OCI-M1 (cell line): Measurements from ENCODE around the gene SMAD4.
"Not testable (repeated sequence)": the region's sequence is repeated elsewhere in the genome, so short reads cannot be mapped to it uniquely, and the experiment has no call there.

Source experiments
- DNase-seq: peaks from one replicate; lab custom pipeline; 2025; lab: John Stamatoyannopoulos, UW

The SMAD4 gene

DNA sequence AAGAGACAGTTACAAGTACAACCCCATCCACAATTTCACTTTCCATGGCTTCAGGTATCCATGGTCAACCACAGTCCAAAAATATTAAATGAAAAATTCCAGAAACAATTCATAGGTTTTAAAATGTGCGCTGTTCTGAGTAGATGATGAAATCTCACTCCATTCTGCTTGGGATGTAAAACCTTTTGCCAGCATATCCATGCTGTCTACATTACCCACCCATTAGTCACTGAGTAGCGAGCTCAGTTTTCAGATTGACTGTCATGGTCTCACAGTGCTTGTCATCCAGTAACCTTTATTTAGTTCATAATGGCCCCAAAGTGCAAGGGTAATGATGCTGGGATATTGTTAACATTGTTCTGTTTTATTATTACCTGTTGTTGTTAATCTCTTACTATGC is 40.5 kb downstream of the SMAD4 start:
- DNase-seq: no peak

DNA sequence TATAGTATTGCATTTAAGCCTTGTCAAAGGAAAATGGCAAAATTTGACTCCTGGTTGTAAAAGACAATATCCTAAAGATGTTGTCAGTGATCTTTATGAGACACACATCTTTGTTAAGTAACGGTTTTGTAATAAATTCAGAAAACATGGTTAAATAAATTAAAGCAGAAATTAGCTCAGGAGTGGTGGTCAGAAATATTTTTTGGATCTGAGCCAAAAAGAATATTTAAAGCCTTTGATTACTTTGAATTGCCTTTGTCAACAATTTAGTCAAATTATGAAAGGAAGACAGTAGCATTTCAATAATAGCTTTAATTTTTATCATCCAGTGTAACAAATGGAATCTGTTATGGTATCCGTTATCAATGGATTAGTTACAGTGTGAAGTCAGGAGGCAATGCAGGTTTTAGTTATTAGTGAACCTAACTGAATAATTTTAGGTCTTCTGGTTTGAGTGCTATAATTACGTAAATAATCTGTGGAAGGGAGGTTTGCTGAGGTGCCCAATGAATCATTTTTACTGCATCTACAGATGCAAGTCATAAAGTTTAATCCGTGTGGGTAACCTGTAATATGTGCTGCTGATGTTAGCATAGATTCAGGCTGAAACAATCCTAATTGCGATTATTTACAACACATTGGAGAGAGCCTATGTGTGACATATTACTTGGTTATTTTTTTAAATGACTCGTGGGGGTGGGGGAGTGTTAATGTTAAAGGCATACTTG is 42.7 kb downstream of the SMAD4 start:
- no peak for DNase-seq

DNA sequence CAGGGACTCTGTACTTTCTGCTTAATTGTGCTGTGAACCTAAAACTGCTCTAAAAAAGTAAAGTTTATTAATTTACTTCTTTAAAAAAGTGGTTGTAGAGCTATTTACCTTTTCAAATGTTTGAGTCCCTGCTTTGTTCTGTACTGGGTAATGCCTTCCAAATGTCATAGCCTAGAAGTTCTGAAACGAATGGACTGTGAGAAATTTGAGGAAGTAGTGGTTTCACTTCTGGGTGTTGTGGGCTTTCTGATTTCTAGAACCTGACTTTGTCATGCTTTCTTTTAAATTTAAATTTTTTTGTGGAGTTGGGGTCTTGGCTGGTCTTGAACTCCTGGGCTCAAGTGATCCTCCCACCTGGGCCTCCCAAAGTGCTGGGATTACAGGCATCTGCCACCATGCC is 44.6 kb downstream of the SMAD4 start:
- peak; percentile 68 for DNase-seq

DNA sequence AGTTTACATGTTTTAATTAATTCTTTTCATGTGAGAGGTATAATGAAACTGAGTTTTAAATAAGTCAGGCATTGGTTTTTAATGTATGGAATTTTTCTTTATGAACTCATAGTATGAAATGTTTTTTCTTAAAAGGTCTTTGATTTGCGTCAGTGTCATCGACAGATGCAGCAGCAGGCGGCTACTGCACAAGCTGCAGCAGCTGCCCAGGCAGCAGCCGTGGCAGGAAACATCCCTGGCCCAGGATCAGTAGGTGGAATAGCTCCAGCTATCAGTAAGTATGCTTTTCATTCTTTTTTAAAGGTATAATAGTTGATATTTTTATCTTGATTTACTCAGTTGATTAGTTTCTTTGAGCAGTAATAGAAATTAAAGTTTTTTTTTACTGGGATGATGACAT is 46.5 kb downstream of the SMAD4 start:
- no peak for DNase-seq

DNA sequence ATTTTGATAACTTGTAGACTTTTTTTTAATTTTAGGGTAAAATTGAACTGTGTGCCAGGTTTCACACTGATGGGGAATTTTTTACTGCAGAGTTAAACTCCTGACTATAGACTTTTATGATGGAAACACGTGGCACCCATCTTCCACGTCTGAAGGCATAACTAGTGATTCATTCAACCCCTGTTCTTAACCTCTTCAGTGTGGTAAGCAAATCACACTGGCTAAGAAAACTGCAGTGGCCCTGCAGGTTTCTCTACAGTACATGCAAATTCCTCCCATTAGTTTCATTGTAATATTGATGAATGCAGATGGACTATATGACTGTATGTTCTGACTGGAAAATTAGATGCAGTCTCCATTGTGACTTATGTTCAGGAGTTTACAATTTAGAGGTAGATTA is 47.2 kb downstream of the SMAD4 start:
- no peak for DNase-seq

DNA sequence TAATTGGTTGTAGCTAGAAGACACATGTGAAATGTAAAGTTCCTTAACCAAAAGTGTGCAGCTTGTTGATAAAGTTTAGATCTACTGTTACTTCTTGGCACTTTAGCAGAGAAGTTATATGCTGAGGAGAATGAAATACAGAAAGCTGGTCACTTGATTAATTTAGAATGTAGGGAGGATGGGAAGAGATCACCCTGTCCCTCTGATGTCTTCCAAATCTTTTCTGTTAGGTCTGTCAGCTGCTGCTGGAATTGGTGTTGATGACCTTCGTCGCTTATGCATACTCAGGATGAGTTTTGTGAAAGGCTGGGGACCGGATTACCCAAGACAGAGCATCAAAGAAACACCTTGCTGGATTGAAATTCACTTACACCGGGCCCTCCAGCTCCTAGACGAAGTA is 48.0 kb downstream of the SMAD4 start:
- DNase-seq: no peak

DNA sequence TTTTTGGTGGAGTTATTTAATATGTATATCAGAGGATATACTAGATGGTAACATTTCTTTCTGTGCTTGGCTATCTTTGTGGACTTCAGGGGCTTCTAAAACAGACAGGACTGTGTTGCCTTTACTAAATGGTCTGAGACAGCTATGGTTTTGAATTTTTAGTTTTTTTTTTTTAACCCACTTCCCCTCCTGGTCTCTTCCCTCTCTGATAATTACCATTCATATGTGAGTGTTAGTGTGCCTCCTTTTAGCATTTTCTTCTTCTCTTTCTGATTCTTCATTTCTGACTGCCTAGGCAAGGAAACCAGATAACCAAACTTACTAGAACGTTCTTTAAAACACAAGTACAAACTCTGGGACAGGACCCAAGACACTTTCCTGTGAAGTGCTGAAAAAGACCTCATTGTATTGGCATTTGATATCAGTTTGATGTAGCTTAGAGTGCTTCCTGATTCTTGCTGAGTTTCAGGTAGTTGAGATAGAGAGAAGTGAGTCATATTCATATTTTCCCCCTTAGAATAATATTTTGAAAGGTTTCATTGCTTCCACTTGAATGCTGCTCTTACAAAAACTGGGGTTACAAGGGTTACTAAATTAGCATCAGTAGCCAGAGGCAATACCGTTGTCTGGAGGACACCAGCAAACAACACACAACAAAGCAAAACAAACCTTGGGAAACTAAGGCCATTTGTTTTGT is 52.7 kb downstream of the SMAD4 start:
- no peak for DNase-seq

DNA sequence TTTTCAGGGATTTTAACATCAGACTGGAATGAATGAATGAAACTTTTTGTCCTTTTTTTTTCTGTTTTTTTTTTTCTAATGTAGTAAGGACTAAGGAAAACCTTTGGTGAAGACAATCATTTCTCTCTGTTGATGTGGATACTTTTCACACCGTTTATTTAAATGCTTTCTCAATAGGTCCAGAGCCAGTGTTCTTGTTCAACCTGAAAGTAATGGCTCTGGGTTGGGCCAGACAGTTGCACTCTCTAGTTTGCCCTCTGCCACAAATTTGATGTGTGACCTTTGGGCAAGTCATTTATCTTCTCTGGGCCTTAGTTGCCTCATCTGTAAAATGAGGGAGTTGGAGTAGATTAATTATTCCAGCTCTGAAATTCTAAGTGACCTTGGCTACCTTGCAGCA is 53.4 kb downstream of the SMAD4 start:
- no peak for DNase-seq

DNA sequence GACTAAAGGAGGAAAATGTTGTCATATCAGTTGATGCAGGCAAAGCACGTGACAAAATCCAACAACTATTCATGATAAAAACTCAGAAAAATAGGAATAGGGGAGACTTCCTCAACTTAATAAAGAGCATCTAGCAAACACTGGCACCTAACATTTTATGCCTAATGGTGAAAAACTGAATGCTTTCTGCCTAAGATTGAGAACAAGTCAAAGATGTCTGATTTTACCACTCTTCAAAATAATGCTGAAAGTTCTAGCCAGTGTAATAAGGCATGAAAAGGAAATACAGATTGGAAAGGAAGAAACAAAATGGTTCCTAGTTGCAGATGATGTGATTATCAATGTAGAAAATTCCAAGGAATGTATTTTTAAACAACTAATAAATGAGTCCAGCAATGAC is 58.4 kb downstream of the SMAD4 start:
- DNase-seq: peak; percentile 10

DNA sequence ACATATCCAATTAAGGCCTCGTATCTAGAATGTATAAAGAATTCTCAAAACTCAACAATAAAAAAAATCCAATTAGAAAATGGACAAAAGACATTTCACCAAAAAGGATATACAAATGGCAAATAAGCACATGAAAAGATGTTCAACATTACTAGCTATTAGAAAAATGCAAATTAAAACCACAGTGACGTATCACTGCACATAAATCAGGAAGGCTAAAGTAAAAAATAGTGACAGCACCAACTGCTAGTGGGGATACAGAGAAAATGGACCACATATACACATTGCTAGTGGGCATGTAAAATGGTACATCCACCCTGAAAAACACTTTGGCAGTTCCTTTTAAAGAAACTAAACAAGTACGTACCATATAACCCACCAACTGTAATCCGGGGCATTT is 59.7 kb downstream of the SMAD4 start:
- DNase-seq: no peak

DNA sequence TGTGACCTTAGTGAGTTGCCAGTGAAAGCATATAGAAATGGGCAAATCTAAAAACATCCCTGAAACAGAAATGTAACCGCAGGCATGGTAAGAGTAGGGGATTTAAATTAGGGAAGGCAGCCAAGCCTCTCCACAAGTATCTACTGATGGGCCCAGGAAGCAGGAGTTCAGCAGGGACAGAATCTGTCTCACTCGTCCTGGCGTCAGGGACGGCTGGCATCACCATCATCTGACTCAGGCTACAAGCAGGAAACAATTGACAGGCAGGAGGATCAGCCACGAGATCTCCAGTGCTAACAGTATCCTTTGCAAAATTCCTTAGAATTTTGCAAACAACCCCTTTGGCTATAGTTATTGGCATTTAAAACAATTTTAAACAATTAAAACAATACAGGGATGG is 61.3 kb downstream of the SMAD4 start:
- DNase-seq: no peak

DNA sequence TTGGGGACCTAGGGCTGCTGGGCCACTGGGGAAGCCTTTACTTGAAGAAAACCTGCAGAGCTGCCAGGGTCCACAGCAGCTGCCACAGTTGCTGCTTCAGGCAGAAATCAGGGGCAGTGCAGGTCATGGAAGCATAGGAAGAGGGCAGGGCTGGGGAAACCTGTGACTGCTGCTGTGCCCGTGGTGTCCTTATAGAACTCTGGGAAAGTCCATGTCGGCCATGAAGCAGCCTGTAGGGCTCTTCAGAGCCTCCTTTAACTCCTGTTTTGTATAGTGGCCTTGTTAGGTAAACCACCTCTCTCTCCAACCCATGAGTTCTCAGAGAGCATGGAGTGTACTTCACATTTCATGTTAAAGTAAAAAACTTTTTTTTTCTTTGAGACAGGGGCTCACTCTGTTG is 62.1 kb downstream of the SMAD4 start:
- no peak for DNase-seq

DNA sequence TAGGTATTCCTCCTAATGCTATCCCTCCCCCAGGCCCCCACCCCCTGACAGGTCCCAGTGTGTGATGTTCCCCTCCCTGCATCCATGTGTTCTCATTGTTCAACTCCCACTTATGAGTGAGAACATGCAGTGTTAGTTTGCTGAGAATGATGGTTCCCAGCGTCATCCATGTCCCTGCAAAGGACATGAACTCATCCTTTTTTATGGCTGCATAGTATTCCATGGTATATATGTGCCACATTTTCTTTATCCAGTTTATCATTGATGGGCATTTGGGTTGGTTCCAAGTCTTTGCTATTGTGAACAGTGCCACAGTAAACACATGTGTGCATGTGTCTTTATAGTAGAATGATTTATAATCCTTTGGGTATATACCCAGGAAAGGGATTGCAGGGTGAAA is 63.0 kb downstream of the SMAD4 start:
- DNase-seq: not testable (repeated sequence)

DNA sequence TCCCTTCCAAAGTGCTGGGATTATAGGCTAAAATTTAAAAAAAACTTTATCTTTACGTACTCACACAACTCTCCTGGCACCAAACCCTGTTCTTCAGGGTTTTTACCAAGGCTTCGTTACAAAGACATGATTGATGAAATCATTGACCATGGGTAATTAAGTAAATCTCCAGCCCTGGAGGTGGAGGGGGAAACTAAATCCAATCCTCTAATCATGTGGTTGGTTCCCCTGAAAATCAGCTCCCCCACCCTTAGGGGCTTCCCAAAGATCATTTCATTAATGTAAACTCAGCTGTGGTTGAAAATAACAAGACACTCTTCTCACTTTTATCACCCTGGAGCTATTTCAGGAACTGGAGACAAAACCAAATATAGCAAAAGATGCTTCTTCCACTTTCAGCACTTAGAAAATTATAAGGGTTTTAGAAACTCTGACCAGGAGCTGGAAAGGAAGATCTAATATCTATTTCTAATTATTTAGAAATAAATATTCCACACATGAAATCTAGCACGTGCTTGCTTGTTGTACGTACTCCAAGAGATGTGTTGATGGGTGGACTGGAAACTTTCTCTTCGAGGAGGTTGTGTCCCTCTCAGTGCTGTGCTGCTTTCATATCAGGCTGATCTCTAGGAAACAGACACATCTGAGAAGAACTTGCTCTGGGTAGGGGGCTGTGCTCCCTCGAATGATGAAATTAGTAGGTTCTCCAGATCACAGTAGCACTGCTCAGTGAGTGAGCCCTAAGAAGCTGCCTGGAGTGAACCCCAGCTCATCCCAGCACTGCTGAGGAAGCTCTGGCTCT is 67.2 kb downstream of the SMAD4 start:
- DNase-seq: no peak

DNA sequence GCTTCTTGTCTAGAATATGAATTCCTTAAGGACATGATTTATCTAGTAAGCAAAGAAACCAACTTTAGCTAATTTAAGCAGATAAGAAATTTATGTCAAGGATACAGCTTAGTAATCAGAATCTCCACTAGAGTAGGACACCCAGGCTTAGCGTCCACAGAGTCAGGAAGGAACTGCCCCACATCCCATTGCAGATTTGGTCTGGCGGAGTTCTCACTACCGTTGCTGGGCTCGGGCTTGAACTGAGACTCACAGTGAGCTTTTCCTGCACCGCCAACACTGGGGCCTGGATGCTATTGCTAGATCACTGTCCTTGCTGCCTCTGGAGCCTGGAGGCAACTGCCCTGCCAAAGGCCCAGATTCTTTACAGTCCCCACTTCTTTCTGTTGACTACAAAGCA is 68.1 kb downstream of the SMAD4 start:
- DNase-seq: no peak

DNA sequence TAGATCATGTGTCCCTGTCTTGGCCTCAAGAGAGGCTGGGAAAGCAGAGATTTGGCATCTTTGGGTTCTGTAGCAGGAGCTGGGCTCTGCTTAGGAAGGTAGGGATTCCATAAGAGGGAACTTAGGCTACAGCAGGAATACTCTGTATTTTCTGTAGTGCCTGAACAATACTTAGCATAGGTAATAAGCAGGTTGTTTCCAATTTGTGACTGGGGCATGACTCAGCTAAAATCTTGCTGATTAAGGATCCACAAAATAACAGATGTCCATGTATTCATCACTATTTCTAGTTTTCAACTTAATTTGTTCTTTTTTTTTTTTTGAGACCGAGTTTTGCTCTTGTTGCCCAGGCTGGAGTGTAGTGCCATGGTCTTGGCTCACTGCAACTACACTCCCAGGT is 68.5 kb downstream of the SMAD4 start:
- DNase-seq: no peak

DNA sequence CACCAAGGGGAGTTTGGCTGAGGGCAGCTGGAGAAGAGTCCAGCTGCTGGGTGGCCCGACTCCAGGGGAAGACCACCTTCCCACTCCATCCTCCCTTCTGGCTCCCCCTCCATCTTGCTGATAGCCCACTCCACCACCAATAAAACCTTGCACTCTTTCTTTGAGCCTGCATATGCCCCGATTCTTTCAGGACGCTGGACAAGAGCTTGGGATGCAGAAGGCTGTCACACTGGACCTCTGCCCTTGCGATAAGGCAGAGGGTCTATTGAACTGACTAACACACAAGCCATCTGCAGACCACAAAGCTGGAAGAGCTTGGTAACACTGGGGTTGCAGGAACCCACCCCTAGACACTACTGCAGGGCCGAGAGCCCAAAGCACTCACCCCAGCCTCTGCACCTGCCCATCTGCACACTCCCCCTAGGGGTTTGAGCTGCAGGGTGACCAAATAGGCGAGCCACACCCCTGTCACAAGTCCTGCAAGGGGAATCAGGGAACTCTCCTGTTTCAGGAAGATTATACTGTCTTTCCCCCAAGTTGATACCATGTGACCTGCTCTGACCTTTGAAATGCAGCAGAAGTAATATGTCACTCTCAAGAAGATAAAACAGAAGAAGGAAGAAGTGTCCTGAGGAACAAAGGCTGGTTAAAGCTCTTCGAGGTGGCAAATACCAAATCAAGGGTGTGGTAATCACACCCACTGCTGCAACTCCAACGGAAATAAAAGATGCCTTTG is 70.5 kb downstream of the SMAD4 start:
- DNase-seq: peak; percentile 74

DNA sequence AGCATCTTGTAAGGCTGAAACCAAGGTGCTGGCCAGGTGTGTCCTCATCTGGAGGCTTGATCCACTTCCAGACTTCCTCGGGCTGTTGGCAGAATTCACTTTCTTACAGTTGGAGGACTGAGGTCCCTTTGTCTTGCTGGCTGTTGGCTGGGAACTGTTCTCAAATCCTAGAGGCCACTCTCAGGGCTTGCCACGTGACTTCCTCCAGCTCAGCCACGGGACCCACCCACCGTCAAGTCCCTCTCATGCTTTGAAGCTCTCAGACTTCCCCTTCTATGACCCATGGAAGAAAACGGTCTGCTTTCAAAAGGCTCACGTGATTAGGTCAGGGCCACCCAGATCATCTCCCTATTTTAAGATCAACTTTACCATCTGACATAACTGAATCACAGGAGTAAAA is 77.1 kb downstream of the SMAD4 start:
- peak; percentile 36 for DNase-seq

DNA sequence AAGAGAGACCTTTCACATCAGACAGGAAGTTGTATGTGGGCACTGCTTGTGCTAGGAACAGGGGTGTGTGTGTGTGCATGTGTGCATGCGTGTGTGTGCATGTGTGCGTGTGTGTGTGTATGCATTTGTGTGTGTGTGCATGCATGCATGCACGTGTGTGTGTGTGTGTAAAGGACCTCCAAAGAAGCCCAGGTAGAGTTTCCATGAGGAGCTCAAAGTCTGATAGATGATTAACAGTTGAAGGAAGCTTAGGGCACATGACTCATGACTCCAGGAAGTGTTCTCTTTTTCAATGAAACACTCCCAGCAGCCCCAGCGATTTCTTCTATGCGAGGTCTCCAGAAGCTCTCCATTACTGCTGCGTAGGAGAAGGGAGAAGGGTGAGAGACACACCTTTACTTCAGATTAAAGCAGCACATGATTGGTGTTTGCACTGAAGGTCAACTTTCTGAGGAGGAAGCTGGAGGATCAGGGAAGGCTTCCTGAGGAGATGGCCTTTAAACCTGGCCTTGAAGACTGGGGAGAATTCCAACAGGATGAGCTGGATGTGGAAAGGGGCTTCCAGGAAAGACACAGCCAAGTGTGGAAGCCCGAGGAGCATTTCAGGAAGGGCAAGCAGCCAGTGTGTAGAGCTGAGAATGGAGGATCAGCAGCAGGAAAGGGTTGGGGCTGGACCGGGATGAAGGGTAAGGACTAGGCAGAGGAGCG is 77.7 kb downstream of the SMAD4 start:
- no peak for DNase-seq

DNA sequence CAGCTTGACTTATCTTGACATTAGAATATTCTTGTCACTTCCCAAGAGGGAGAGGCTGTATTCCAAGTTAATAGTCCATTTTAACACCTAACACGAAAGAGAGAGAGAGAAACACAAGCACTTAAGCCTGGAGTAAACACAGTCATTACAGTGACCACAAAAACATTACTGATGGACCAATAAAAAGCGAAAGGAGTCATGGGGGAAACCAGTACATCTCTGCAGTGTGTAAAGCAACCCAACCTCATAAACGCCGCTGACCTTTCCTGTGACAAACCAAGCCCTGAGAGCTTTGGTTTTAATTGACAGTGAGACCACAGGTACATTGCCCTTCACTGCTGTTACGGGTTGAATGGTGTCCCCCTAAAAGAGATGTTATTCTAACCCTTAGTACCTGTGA is 78.3 kb downstream of the SMAD4 start:
- no peak for DNase-seq

DNA sequence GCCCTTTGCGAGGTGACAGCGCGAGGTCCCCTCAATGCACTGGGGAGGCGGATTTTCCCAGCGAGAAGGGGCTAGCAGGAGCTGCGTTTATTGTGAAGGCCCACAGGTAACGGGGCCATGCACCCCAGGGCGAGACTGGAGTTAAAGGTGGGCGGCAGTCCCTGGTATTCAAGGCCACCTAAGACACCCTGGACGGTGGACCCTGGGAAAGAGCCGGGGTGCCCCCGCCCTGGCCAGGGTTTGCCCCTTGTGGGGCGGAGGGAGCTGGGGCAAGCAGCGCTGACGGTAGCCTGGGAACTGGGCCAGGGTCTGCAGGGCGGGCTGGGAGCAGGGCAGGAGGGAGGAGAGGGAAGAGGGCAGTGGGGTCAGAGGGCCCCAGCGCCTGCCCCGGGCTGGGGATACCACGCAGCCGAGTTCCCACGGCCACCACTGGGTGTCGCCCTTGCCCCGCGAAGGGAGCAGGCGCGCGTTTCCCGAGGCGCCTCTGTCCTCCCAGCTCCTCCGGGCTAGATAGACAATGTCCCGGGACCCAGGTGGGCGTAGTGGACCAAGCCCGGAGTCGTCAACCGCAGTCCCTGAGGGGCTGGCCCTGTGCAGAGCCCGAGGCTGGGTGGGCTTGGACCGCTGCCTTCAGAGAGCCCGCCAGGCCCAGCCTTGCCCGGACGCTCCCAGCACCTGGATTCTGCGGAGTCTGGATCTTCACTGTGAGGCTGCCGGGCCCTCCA is 80.2 kb downstream of the SMAD4 start:
- DNase-seq: peak; percentile 53
